Measurements from ENCODE around the gene TP73.

DNA sequence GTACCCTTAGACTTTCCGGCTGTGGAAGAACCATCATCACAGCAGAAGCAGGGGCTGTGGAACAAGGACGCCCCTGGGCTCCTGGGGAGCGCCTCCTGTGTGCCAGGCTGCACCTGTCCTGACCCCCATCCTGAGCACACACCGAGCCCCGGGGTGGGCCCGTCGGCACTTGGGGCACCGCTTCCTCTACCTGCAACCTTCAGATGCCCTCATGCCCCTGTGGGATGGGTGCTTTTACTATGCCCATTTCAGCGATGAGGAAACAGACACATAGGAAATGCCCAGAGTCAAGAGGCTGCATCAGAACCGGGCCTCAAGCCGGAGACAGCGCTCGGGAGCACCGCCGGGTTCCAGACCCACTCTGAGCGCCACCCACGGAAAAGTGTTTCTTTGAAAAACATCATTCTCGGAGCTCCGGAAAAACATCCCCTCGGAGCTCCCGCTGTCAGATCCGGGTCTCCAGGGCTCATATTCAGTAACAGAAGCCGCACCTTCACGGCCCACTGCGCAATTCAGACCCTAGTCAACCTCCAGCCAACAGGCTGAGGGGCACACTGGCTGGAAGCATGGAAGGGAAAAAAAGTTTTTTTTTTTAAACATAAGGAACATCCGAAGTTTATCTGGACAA is 19.5 kb upstream of the TP73 start:
- TF ChIP-seq, protein P1, sequence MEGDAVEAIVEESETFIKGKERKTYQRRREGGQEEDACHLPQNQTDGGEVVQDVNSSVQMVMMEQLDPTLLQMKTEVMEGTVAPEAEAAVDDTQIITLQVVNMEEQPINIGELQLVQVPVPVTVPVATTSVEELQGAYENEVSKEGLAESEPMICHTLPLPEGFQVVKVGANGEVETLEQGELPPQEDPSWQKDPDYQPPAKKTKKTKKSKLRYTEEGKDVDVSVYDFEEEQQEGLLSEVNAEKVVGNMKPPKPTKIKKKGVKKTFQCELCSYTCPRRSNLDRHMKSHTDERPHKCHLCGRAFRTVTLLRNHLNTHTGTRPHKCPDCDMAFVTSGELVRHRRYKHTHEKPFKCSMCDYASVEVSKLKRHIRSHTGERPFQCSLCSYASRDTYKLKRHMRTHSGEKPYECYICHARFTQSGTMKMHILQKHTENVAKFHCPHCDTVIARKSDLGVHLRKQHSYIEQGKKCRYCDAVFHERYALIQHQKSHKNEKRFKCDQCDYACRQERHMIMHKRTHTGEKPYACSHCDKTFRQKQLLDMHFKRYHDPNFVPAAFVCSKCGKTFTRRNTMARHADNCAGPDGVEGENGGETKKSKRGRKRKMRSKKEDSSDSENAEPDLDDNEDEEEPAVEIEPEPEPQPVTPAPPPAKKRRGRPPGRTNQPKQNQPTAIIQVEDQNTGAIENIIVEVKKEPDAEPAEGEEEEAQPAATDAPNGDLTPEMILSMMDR (conservative IDR thresholded peaks at IDR 0.05; ENCODE audit: low read depth, low read length) = no peak
- no peak for TF ChIP-seq EZH2 (IDR thresholded peaks at IDR 0.05; ENCODE audit: borderline replicate concordance, low read depth, low read length, poor library complexity, severe bottlenecking)

All from A673 (cell line).